ENCODE data around the gene TNNT1. TPM values are rescaled to one million over a fixed set of nuclear protein-coding genes. Genes with fewer than 3 reads are reported as not detected.
"Not testable (repeated sequence)": the region's sequence is repeated elsewhere in the genome, so short reads cannot be mapped to it uniquely, and the experiment has no call there.

The TNNT1 gene
- polyA plus RNA-seq, 1 experiment, result 10.4 TPM

- ChIA-PET CTCF (interaction anchor here (1.0 to 1.1 kb wide), 3 partner anchors 13 to 294 kb away, joined by 3 to 10 read pairs (median 4); no protein-coding TSS in a partner anchor), POLR2A (interaction anchor here (0.5 kb wide), 1 partner anchor 83 kb away, joined by 9 read pairs; no protein-coding TSS in a partner anchor)
- Histone ChIP-seq H3K36me3 (ENCODE audit: control insufficient read depth, insufficient read depth, low read length) (no peaks in the 10 kb centered on the region), H3K27me3 (ENCODE audit: control insufficient read depth, insufficient read depth, low read length) (0 out of 2 replicates have a peak, but pooled peaks cover 2% of the 10 kb centered on the region), H3K4me3 (ENCODE audit: low read depth, low read length) (peak overlapping the region; percentile 66)
- TF ChIP-seq, protein P1, sequence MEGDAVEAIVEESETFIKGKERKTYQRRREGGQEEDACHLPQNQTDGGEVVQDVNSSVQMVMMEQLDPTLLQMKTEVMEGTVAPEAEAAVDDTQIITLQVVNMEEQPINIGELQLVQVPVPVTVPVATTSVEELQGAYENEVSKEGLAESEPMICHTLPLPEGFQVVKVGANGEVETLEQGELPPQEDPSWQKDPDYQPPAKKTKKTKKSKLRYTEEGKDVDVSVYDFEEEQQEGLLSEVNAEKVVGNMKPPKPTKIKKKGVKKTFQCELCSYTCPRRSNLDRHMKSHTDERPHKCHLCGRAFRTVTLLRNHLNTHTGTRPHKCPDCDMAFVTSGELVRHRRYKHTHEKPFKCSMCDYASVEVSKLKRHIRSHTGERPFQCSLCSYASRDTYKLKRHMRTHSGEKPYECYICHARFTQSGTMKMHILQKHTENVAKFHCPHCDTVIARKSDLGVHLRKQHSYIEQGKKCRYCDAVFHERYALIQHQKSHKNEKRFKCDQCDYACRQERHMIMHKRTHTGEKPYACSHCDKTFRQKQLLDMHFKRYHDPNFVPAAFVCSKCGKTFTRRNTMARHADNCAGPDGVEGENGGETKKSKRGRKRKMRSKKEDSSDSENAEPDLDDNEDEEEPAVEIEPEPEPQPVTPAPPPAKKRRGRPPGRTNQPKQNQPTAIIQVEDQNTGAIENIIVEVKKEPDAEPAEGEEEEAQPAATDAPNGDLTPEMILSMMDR (IDR thresholded peaks at IDR 0.05; ENCODE audit: insufficient read depth, low read depth, low read length), result peak; percentile 23; the same call in 1 of the 2 replicates
- DNase-seq (ENCODE audit: low read depth), result peak; percentile 47
Measured at GRCh38 chr19:55173714-55174409, 24.9 kb upstream of the TNNT1 start.

DNA sequence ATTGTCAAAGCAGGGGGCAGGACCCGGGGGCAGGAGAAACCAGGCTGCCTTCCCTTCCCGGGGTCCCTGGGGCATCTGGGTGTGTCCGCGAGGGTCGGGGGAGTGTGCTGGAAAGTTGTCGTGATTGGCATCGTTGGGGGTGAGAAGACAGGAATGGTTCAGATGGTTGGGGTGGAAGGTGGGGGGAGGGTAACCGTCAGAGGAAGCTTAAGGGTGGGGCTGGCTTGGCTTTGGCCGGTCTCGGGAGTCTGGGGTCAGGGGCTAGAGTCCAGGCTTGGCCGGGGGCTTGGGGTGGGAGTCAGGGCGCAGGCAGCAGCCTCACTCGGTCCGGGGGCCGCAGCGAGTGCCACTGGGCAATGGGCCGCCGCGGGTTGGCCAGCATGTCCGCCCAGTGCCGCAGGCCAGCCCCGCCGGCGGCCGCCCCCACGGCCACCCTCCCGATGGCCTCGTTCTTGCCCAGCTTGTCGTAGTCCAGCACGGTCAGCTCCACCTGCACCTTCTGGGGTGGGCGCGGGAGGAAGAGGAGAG, 24.2 kb upstream of the TNNT1 start:
- H3K36me3 ChIP-seq (ENCODE audit: control insufficient read depth, insufficient read depth, low read length), result no peaks in the 10 kb centered on the region
- peak overlapping the region; percentile 66 for H3K4me3 ChIP-seq (ENCODE audit: low read depth, low read length)
- ChIA-PET POLR2A (no interaction called here), CTCF (interaction anchor here (1.0 to 1.1 kb wide), 3 partner anchors 13 to 294 kb away, joined by 3 to 10 read pairs (median 4); no protein-coding TSS in a partner anchor)
- 0 out of 2 replicates have a peak, but pooled peaks cover 2% of the 10 kb centered on the region for H3K27me3 ChIP-seq (ENCODE audit: control insufficient read depth, insufficient read depth, low read length)
- no peak for DNase-seq (ENCODE audit: low read depth)
- TF ChIP-seq, protein P1 (IDR thresholded peaks at IDR 0.05; ENCODE audit: insufficient read depth, low read depth, low read length), result no peak

DNA sequence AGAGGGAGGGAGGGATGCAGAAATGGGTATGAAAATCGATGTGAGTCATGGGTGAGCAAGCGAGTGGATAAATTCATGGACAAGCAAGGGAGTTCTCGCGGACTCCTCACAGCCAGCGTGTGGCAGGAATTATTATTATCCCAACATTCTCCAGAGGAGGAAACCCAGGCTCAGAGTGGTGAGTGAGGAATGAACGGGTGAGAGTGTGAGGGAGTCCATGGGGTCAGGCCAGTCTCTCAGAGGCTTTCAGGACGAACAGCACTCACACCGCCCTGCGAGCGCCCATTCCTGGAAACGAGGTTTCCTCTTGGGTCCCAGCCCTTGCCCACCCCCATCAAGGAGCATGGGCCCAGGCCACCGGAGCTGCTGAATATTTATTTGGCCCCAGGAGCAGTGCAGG, 23.7 kb upstream of the TNNT1 start:
- POLR2A ChIA-PET, result no interaction called here
- Histone ChIP-seq H3K36me3 (ENCODE audit: control insufficient read depth, insufficient read depth, low read length) (no peaks in the 10 kb centered on the region), H3K4me3 (ENCODE audit: low read depth, low read length) (peak overlapping the region; percentile 66), H3K27me3 (ENCODE audit: control insufficient read depth, insufficient read depth, low read length) (peaks cover 2% of the 10 kb centered on the region; the same call in 1 of the 2 replicates)
- DNase-seq (ENCODE audit: low read depth), result no peak
- TF ChIP-seq, protein P1 (IDR thresholded peaks at IDR 0.05; ENCODE audit: insufficient read depth, low read depth, low read length), result no peak
- CTCF ChIA-PET, result interaction anchor here (1.0 to 2.2 kb wide), 3 partner anchors 12 to 295 kb away, joined by 4 to 10 read pairs (median 10); no protein-coding TSS in a partner anchor

GRCh38 chr19:55172318-55172717, 23.3 kb upstream of the TNNT1 start:
- H3K27me3 ChIP-seq (ENCODE audit: control insufficient read depth, insufficient read depth, low read length); DNase-seq (ENCODE audit: low read depth); POLR2A ChIA-PET; H3K36me3 ChIP-seq (ENCODE audit: control insufficient read depth, insufficient read depth, low read length): not testable (repeated sequence)
- CTCF ChIA-PET, result interaction anchor here (2.2 kb wide), 1 partner anchor 12 kb away, joined by 10 read pairs; no protein-coding TSS in a partner anchor
- peak overlapping the region; percentile 66 for H3K4me3 ChIP-seq (ENCODE audit: low read depth, low read length)

GRCh38 chr19:55171440-55171839, 22.4 kb upstream of the TNNT1 start:
- CTCF ChIA-PET, result interaction anchor here (2.2 kb wide), 1 partner anchor 11 kb away, joined by 10 read pairs; no protein-coding TSS in a partner anchor
- TF ChIP-seq, protein P1 (IDR thresholded peaks at IDR 0.05; ENCODE audit: insufficient read depth, low read depth, low read length), result no peak
- POLR2A ChIA-PET, result no interaction called here

More at GRCh38 chr19:55171440-55171839, 22.4 kb upstream of the TNNT1 start:
- DNase-seq (ENCODE audit: low read depth), result no peak
- peaks cover 4% of the 10 kb centered on the region; the same call in 1 of the 2 replicates for H3K27me3 ChIP-seq (ENCODE audit: control insufficient read depth, insufficient read depth, low read length)
- no peaks in the 10 kb centered on the region for H3K36me3 ChIP-seq (ENCODE audit: control insufficient read depth, insufficient read depth, low read length)
- H3K4me3 ChIP-seq (ENCODE audit: low read depth, low read length), result no peak overlapping the region
